Colonic mucosa (tissue), 4 donors: ENCODE data around the gene BTBD16. TPM values are rescaled to one million over a fixed set of nuclear protein-coding genes. Genes with fewer than 3 reads are reported as not detected.

Source experiments
- DNase-seq: peaks from one replicate; pipeline ENCODE4 v3.0.0-alpha.2; 2020
- H3K27ac ChIP-seq: fragments of 200-600 bp; one replicate; pipeline ENCODE4 v1.8.0; 2021
- H3K27me3 ChIP-seq: fragments of 200-600 bp; one replicate; pipeline ENCODE4 v1.8.0; 2021
- H3K36me3 ChIP-seq: fragments of 200-600 bp; one replicate; pipeline ENCODE4 v1.8.0; 2021
- H3K4me1 ChIP-seq: fragments of 200-600 bp; one replicate; pipeline ENCODE4 v1.8.0; 2021; ENCODE audit warnings: mild to moderate bottlenecking
- H3K4me3 ChIP-seq: fragments of 200-600 bp; one replicate; pipeline ENCODE4 v1.8.0; 2021
- H3K9ac ChIP-seq, 2 donors: one replicate each; pipeline ENCODE4 v1.7.0; 2013; ENCODE audit warnings: control low read depth in 2 of 2, low read depth in 2 of 2, low read length in 2 of 2
- H3K9me3 ChIP-seq: fragments of 200-600 bp; one replicate; pipeline ENCODE4 v1.8.0; 2021
- intact Hi-C: fragments of 100-400 bp; cut with DNase I; formaldehyde crosslinking; loops from one replicate; pipeline ENCODE4 v1.14.1; 2022
- total RNA-seq, 2 donors: library from RNA; stranded (reverse); fragmentation: NEBNext Ultra II Directional in 1 of 2; extraction: Animal tissue kit (Norgen Biotek cat#: 25700) in 1 of 2; gene quantifications; one replicate each; pipeline ENCODE4 v1.2.1, GENCODE V29; 2021
- TF ChIP-seq, protein P1 (sequence below): fragments of 200-600 bp; IDR thresholded peaks from one replicate; pipeline ENCODE4 v1.8.0; 2022; ENCODE audit warnings: antibody characterized with exemption, mild to moderate bottlenecking
- donor health status: healthy.
- donor health status: DM: no; HTN: no; CAD: no.
- donor health status: DM: no; HTN: no; CAD: no.

BTBD16 gene
- total RNA-seq: under 1 TPM; 0.13 to 0.40 TPM

DNA sequence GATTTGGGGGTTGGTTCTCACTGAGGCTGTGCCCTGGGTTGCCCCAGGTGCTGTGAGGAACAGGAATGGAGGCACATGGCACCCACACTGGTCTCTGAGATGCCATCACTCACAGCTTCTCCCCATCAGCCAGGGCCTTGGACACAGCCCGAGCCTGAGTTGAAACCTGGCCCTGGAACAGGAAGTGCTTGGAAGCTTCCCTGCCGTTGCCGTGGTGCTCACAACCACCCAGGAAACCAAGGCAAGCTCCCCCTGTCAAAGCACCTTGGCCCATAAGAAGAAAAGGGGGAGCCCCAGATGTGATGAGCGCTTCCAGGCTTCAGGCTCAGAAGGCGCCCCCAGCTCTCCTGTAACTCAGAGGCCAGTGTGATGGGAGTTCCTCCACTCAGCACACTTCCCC, at the start of gene BTBD16:
TSS of gene BTBD16 (plus strand) at position 221 of the 400 bp plus-strand sequence. CDS start 3,786 bp downstream, outside the sequence.
- H3K4me1 ChIP-seq: no peaks in the 10 kb centered on the region
- no peaks in the 10 kb centered on the region for H3K27me3 ChIP-seq
- TF ChIP-seq, protein P1, sequence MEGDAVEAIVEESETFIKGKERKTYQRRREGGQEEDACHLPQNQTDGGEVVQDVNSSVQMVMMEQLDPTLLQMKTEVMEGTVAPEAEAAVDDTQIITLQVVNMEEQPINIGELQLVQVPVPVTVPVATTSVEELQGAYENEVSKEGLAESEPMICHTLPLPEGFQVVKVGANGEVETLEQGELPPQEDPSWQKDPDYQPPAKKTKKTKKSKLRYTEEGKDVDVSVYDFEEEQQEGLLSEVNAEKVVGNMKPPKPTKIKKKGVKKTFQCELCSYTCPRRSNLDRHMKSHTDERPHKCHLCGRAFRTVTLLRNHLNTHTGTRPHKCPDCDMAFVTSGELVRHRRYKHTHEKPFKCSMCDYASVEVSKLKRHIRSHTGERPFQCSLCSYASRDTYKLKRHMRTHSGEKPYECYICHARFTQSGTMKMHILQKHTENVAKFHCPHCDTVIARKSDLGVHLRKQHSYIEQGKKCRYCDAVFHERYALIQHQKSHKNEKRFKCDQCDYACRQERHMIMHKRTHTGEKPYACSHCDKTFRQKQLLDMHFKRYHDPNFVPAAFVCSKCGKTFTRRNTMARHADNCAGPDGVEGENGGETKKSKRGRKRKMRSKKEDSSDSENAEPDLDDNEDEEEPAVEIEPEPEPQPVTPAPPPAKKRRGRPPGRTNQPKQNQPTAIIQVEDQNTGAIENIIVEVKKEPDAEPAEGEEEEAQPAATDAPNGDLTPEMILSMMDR: no peak
- H3K9ac ChIP-seq: no peak within 1 kb of the TSS
- intact Hi-C loops: no loop called here
- no peaks in the 10 kb centered on the region for H3K36me3 ChIP-seq
- DNase-seq: no peak
- no peaks in the 10 kb centered on the region for H3K9me3 ChIP-seq
- no peak within 1 kb of the TSS for H3K4me3 ChIP-seq
- H3K27ac ChIP-seq: no peak within 1 kb of the TSS

- Histone ChIP-seq H3K9me3 (no peaks in the 10 kb centered on the region), H3K27me3 (no peaks in the 10 kb centered on the region), H3K4me3 (no peak overlapping the region), H3K4me1 (no peaks in the 10 kb centered on the region), H3K27ac (no peak overlapping the region), H3K9ac (no peak overlapping the region), H3K36me3 (peaks cover 3% of the 10 kb centered on the region)
- TF ChIP-seq, protein P1: no peak
- DNase-seq: no peak
- intact Hi-C loops: loop anchor here (10.0 kb wide), 1 partner anchor 1523 kb away; no protein-coding TSS in a partner anchor
Observed at GRCh38 chr10:122221958-122222357, 49.1 kb upstream of the BTBD16 start.

GRCh38 chr10:122222638-122223037, 48.5 kb upstream of the BTBD16 start:
- no peak overlapping the region for H3K27ac ChIP-seq
- no peak overlapping the region for H3K4me3 ChIP-seq
- H3K9me3 ChIP-seq: no peaks in the 10 kb centered on the region
- no peaks in the 10 kb centered on the region for H3K27me3 ChIP-seq
- H3K4me1 ChIP-seq: no peaks in the 10 kb centered on the region
- no peak overlapping the region for H3K9ac ChIP-seq
- TF ChIP-seq, protein P1: no peak
- intact Hi-C loops: loop anchor here (10.0 kb wide), 1 partner anchor 1522 kb away; no protein-coding TSS in a partner anchor
- DNase-seq: no peak
- peaks cover 1% of the 10 kb centered on the region for H3K36me3 ChIP-seq

GRCh38 chr10:122224159-122224558, 46.9 kb upstream of the BTBD16 start:
- Histone ChIP-seq H3K4me1 (no peaks in the 10 kb centered on the region), H3K9me3 (no peaks in the 10 kb centered on the region), H3K36me3 (no peaks in the 10 kb centered on the region), H3K27ac (no peak overlapping the region), H3K9ac (no peak overlapping the region), H3K27me3 (no peaks in the 10 kb centered on the region), H3K4me3 (no peak overlapping the region)
- intact Hi-C loops: loop anchor here (10.0 kb wide), 1 partner anchor 1521 kb away; no protein-coding TSS in a partner anchor
- TF ChIP-seq, protein P1: no peak
- no peak for DNase-seq

DNA sequence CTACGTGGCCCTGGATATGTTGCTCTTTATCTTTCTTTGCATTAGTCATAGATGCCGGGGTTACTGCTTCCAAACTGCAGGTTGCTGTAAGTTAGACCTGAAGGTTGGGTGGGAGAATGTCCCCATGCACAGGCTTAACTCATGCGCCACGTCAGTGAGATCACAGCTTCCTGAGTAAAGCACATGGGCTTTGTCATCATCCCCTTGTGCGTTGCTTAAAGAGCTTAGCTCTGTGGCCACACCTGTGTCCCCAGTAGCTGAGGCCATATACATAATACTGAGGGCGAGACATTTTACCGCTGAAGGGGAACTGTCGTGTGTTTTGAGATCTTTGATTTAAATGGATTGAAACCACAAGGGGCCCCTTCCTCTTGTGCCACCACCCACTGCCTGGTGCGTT, 45.8 kb upstream of the BTBD16 start:
- Histone ChIP-seq H3K9me3 (no peaks in the 10 kb centered on the region), H3K9ac (no peak overlapping the region), H3K4me3 (no peak overlapping the region), H3K4me1 (no peaks in the 10 kb centered on the region), H3K27ac (no peak overlapping the region), H3K27me3 (no peaks in the 10 kb centered on the region), H3K36me3 (no peaks in the 10 kb centered on the region)
- intact Hi-C loops: loop anchor here (10.0 kb wide), 1 partner anchor 1519 kb away; no protein-coding TSS in a partner anchor
- no peak for DNase-seq
- TF ChIP-seq, protein P1: no peak
